ENCODE data around the gene PIP5KL1.
A peak's percentile ranks its signal among the peaks of the same experiment; 100 is the strongest.

Gene PIP5KL1

DNA sequence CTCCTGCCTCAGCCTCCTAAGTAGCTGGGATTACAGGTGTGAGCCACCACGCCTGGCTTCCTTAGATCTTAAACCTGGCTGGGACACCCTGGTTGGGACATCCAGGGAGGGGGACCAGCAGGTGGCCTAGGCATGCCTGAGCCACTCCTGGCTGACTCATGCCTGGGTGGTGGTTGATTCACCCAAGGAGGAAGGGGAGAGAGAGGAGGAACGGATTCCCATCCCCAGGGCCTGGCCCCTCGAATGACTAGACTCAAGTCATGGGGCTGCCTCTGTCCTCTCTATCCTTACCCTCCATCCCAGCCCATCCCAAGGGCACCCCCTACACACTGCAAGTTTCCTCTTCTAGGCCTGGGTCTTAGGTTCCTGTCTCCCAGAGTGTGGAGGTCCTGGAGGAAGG lies 37.5 kb upstream of the PIP5KL1 start:
- DNase-seq = peak; percentile 62

DNA sequence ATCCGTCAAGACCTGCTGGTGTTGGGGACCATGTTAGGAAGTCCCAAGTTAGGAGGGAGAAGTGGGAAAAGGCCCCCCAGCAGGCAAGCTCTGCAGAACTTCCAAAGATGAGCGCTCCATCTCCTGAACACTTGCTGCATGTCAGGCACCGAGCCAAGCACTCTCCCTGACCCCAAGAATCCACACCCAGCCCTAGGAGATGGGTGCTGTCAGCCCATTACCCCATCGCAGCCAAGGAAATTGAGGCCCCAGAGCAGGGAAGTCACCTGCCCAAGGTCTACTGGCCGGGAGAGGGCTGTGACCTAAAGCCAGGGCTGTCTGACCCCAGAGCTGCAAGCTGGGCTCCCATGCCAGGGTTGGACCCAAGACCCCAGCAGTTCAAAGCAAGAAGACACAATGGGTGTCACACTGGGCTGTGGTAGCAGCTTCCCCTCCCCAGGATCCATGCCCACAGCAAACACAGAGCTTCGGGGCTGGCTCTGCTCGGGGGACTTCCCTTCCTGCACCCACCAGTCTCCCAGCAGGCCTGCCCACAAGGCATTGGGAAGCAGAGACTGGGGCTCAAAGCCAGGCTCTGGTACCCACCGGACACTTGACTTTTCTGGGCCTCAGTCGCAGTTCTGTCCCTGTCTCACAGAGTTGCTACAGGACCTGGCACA lies 36.7 kb upstream of the PIP5KL1 start:
- DNase-seq = no peak

DNA sequence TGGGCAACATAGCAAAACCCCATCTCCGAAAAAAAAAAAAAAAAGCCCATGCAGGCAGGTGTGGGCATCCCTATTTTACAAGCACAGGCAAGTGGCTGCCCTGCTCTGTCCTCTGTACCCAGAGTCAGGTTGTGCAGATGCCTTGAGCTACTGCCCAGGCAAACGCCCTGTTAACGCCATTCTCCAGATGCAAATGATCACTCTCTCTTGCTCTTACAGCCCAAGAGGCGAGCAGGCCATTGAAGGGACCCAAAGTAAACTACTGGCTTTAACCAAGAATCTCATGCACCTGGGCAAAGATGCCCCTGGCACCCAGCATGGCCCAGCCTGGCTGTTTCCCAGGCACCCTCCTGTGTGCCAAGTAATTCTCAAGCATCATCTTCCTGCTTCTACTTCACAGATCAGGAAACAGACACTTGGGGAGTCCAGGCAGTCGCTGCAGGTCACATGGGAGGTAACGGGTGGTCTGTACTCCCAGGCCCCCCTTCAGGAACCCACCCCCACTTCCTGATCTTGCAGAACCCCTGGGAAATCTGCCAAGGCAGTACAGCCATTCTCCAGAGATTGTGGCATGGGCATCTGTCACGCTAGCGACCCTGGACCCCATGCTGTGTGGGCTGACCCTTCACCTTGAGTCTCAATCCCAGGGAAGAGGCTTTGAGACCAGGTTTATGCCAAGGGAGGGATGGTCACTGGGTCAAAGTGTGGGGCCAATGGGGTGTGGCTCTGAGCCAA lies 36.0 kb upstream of the PIP5KL1 start:
- no peak for DNase-seq

DNA sequence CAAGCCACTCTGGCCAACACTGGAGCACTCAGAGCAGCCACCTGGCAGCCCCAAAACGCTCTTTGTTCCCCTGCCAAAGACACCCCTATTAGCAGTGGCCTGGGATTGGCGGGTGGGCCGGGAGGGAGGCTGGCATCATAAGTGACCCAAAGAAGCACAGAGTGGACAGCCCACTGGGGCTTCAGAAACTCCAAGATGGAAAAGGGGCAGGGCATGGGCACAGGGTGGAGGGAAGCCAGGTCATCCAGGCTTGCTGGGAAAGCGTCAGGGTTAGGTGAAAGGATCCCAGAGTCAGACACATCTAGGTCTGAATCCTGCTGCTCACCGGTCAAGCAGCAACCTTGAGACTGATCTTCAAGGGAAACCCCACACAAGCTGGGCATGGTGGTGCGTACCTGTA lies 35.4 kb upstream of the PIP5KL1 start:
- no peak for DNase-seq

GRCh38 chr9:127963359-127964064 lies 32.9 kb upstream of the PIP5KL1 start:
- no peak for DNase-seq

- DNase-seq = no peak
Measured at GRCh38 chr9:127963041-127963358, 32.4 kb upstream of the PIP5KL1 start.

- no peak for DNase-seq
Measured at GRCh38 chr9:127962278-127962677, 31.7 kb upstream of the PIP5KL1 start.

DNA sequence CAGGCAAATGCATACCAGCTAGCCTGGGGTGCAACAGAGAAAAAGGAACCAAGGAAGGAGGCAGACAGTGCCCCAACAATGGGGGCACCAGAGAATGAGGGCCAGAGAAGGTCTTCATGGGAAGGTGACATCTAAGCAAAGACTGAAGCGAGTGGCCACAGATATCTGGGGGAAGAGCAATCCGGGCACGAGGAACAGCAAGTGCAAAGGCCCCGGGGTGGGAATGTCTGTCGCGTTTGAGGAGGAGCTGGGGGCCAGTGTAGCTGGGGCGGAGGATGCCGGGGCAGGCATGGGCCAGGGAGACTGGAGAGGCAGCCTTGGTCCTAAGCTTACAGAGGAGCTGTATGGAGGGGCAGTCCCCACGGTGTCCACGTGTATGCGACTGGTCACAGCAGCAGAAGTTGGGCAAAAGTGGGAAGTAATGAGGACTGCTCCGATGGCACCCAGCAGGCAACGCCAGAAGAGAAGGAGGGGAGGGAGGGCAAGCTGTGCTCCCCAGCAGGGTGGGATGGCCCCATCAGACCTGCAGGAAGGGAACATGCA lies 31.1 kb upstream of the PIP5KL1 start:
- no peak for DNase-seq

DNA sequence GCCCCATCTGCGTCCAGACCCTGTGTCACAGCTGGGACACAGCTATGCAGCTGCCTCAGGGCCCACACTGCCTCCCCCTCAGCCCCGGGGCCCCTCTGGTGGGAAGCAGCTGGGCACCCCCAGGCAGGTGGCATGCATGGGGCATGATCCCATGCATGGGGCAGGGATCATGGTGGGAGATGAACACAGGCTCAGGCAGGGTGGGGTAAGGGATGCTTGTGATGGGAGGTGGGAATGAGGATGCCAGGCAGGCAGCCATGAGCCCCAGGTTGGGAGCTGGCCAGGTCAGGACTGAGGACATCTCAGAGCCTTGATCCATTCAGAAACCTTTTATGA lies 30.5 kb upstream of the PIP5KL1 start:
- DNase-seq = no peak

DNA sequence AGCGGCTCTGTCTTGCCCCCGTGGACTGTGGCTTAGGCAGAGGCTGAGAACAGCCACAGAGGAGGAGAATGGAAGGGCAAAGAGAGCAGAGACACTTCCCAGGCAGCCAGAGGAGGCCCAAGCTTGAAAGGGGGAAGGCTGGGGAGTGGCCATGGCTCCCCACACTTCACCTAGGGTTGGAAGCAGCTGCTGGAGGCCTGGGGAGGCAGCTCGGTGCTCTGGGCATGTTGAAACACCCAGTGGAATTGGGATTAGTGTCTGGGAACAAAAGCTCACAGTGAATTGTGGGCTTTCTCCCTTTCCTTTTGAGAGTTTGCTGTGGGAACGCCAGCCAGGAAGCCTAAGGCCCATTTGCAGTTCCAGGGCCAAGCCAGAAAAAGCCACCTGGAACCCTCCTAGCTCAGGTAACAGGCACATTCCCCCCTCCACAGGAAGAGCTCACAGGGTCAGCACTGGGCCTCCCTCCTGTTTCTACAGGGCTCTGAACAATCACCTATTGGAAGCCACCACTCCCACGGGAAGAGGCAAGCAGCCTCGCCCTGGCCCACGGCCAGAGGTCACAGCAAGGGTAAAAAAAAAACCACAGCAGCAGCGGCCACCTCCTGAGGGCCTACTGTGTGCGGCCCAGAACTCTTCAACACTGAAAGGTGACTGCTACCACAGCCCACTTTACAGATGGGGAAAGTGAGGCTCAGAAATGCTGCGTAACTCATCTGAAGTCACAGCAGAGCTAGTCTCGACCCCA lies 30.0 kb upstream of the PIP5KL1 start:
- DNase-seq = no peak

DNA sequence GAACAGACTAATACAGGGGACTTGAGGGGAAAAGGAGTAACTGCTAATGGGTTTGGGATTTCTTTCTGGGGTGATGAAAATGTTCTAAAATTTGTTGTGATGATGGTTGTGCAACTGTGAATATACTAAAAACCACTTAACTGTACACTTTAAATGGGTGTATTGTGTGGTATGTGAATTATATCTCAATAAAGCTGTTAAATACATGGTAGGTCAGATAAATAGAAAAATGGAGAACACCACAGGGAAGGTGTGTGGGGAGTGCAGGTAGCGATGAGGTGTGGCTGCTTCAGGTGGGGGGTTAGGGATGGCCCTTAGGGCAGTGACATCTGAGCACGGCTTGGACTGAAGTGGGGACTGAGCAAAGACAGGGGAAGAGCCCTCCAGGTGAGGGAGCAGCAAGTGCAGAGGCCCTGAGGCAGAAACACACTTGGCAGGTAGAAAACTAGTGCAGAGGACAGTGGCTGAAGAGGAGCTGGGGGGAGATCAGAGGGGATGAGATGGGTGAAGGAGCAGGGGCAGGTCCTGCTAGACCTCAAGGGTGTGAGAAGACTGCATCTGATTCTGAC lies 29.3 kb upstream of the PIP5KL1 start:
- no peak for DNase-seq

- DNase-seq = no peak
Measured at GRCh38 chr9:127959398-127959797, 28.8 kb upstream of the PIP5KL1 start.

GRCh38 chr9:127958728-127959127 lies 28.2 kb upstream of the PIP5KL1 start:
- no peak for DNase-seq

DNA sequence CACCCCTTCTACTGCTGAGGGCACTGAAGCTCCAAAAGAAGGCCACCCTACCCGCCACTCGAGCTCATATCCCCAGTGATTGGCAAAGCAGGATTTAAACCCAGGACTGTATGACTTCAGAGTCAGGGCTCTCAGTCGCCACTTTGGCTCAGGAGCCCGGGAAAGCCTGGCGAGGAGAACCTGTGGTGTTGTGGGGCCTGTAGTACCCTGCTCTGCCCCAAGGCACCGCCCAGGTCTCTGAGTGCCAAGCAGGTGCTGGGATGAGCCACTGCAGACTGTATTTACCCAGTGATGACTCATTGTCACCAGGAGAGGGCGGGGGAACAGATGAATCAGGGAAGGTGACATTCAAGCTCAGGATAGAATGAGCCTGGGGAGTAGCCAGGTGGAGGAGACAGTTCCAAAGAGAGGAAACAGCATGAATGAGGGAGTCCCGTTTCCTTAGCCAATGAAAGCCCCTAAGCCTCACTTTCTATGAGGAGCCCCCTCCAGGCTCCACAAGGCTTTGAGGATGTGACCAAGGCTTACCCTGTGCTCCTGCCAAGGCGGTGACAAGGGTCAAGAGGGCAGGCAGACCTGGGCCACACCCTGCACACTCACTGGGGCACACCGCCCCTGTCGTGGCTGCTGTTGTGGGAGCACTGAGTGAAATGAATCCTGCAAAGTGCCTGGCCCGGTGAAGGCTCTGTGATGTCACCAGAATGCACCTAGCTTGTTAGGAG lies 24.9 kb upstream of the PIP5KL1 start:
- peak; percentile 90 for DNase-seq

DNA sequence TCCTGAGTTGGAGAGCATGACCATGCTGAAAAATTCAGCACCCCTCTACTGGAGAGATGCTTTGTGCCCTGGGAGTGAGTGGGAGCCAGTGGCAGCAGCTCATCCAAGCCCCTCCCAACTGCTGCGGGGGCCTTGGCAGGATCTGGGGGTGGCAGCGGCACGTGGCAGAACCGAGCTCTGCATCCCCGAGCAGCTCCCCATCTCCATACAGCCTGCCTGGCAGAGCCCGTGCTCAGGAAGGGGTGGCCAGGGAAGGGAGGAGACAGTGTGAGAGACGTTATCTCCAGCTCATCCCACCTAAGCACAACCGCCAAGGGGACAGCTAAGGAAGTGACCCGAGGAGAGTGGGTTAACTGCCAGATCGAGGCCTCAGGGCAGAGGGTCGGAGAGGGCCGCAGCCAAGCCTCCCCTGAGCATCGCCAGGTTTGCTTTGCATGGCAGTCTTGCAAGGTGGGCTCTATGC lies 24.3 kb upstream of the PIP5KL1 start:
- DNase-seq = no peak

GRCh38 chr9:127953768-127954505 lies 23.4 kb upstream of the PIP5KL1 start:
- no peak for DNase-seq

- DNase-seq = no peak
Measured at GRCh38 chr9:127953154-127953553, 22.6 kb upstream of the PIP5KL1 start.

DNA sequence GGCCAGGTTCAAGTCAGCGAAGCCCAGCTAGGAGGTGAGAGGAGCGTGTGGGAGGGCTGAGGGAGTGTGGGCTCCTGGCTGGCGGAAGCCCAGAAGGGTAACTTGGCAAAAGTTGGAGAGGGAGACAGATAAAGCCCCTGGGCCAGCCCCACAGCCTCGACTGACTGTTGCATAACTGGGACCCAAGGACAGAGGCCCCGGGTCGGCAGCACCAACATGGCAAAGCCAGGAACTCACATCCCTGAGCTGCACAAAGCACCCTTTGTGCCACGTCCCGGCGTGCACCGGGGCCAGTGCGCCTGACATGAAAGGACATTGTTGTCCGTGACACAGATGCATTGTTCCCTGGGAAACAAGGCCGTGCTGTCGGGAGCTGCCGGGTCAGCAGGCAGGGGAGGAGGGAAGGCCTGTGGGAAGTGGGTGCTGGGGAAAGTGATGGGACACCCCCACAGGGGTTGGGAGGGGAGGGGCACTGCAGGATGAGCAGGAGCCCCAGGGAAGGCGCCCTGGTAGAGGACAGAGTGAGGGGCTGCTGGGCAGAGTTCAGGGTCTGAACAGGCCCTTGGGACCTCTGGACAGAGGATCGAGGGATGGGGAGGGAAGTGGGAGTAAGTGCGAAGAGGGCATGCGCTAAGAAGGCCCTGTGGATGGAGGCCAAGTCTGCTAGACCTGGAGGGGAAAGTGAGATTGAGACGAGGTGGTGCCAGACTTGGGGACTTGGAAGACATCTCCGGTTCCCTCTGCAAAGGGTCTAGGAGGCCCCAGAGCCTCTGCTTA lies 20.1 kb upstream of the PIP5KL1 start:
- DNase-seq = no peak

DNA sequence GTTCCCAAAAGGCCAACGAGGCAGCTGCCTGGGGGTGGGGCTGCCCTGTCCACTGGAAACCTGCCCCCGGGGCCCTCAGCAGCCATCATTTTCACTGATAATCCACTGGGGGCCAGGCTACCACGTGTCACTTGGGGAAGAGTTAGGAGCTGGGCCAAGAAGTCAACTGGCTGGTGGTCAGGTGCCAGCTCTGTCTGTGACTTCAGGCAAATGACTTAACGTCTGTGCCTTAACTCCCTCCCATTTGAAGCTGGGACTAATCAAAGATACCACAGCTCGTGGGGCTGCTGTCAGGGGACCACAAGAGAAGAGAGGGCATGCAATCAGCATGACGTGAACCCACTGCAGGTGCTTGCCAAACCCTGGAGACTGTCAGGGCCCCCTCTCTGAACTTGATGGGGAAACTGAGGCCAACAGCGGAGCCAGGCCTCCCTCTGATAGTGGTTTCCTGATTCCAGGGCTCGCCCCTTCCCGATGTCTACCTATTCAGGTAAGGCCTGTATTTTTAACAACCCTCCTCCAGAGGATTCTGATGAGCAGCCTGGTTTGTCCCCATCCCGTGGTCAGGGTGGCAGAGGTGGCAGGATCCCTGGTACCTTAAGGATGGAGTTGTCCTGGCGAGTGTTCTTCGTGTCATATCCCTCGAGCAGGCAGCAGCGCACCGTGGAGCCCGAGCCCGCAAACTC lies 19.4 kb upstream of the PIP5KL1 start:
- no peak for DNase-seq

Data from stimulated activated CD4-positive, alpha-beta T cell treated with anti-CD3 and anti-CD28 coated beads, Interleukin-4, amount 100 ng/mL, for 24 hours (primary cell).